Sigmoid colon (tissue), 3 donors: Measurements from ENCODE around the gene ZNF581.

Source experiments
- POLR2A ChIP-seq, 2 donors: fragments of 450-650 bp; IDR thresholded peaks; one replicate each; pipeline ENCODE4 v1.6.1; 2016; ENCODE audit warnings: antibody characterized with exemption in 2 of 2, mild to moderate bottlenecking in 2 of 2, moderate library complexity in 2 of 2
- TF ChIP-seq, protein P1 (sequence below), 4 experiments: fragments of 450-650 bp in 3 of 4; fragments of 200-600 bp in 1 of 4; IDR thresholded peaks; one replicate each; pipeline ENCODE4 v1.5.1; 2016 to 2019; ENCODE audit warnings: antibody characterized with exemption in 4 of 4, mild to moderate bottlenecking in 3 of 4, moderate library complexity in 2 of 4

DNA sequence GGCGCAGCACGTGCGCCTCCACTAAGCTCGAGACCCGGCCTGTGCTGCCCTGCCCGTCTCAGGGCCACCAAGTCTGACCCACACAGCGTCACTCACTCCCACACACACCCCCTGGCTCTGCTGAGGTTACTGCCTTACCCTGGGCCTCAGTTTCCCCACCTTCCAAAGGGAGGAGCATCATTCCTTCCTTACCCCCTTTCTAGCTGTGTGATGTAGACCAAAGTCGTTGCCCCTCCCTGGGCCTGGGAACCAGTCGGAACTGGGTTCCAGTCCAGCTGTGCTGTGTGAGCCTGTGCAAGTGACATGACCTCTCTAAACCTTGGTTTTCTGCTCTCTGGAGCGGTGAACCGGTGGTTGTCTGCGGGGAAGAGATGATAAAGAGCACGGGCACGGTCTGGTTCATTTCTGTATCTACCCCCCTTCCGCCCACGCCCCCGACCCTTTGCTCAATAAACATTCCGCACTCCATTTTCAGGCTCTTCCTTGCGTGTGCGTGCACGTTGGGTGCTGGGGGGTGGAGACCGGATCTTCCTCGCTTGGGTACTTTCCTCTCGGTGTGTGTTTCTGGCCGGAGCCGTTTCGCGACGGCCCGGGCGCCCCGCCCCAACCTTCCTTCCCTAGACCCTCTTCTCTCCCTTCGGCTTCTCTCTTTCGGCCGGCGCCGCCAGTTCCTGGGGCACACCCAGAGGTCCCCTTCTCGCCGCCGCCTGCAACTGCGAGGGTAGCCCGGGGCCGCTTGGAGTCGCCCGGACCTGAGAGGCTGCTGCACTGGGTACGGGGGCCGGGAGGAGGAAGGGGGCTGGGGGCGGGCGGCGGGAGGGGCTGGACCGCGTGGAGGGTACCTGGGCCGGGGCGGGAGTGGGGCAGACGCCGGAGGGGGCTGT lies at the start of gene ZNF581:
- TF ChIP-seq, protein P1, sequence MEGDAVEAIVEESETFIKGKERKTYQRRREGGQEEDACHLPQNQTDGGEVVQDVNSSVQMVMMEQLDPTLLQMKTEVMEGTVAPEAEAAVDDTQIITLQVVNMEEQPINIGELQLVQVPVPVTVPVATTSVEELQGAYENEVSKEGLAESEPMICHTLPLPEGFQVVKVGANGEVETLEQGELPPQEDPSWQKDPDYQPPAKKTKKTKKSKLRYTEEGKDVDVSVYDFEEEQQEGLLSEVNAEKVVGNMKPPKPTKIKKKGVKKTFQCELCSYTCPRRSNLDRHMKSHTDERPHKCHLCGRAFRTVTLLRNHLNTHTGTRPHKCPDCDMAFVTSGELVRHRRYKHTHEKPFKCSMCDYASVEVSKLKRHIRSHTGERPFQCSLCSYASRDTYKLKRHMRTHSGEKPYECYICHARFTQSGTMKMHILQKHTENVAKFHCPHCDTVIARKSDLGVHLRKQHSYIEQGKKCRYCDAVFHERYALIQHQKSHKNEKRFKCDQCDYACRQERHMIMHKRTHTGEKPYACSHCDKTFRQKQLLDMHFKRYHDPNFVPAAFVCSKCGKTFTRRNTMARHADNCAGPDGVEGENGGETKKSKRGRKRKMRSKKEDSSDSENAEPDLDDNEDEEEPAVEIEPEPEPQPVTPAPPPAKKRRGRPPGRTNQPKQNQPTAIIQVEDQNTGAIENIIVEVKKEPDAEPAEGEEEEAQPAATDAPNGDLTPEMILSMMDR (IDR thresholded peaks at IDR 0.05) = no peak
- no peak for TF ChIP-seq POLR2A (IDR thresholded peaks at IDR 0.05)
